Measurements from ENCODE around the gene PPFIA2. TPM values are rescaled to one million over a fixed set of nuclear protein-coding genes. Genes with fewer than 3 reads are reported as not detected.
"Not testable (repeated sequence)": the region's sequence is repeated elsewhere in the genome, so short reads cannot be mapped to it uniquely, and the experiment has no call there.

PPFIA2 gene
- total RNA-seq, 1 donor from 2014 or later = 0.57 TPM

GRCh38 chr12:81245907-81246570 lies 513.1 kb downstream of the PPFIA2 start:
- intact Hi-C loops (cut with DNase I) = no loop called here
- no peak for DNase-seq (ENCODE audit: low spot score)

DNA sequence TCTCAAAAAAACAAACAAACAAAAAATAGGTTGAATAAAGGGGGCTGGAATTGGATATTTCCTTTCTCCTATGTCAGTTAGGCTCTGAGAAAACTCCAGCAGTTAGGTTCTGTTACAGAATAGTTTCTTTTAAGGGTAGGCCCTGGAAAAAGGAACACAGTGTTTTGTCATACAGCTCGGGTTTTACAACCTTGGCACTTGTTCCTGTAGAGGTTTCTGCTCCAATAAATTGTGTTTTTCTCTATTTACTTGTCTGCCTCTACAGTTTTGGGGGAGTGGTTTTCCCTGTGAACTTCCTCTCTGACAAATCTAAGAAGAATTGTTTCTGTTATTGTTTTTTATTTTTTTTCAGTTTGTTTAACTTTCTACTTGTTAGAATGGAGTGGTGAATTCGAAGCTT lies 513.7 kb downstream of the PPFIA2 start:
- DNase-seq (ENCODE audit: low spot score) = no peak
- intact Hi-C loops (cut with DNase I) = no loop called here

- DNase-seq (ENCODE audit: low spot score) = no peak
Measured at GRCh38 chr12:81231574-81232368, 527.4 kb downstream of the PPFIA2 start.

DNA sequence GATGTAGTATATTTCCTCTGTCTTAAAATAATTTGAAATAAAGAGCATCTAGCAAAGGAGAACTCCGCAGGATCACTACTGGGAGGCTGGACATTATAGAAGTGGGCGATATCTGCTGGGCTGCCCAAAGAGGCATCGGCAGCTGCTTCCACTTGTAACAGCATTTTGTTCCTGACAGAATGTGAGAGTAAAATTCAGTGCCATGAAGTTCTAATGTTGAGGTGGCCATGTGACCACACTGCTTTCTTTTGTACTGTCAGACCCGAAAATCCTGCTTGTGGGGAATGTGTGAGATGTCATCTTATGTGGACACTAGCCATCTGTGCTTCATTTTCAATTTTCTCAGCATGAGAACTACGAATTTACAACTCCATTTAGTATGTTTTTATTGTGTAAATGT lies 529.4 kb downstream of the PPFIA2 start:
- intact Hi-C loops (cut with DNase I) = no loop called here
- DNase-seq (ENCODE audit: low spot score) = no peak

More at GRCh38 chr12:81231574-81232368, 527.4 kb downstream of the PPFIA2 start:
- intact Hi-C loops (cut with DNase I) = no loop called here

DNA sequence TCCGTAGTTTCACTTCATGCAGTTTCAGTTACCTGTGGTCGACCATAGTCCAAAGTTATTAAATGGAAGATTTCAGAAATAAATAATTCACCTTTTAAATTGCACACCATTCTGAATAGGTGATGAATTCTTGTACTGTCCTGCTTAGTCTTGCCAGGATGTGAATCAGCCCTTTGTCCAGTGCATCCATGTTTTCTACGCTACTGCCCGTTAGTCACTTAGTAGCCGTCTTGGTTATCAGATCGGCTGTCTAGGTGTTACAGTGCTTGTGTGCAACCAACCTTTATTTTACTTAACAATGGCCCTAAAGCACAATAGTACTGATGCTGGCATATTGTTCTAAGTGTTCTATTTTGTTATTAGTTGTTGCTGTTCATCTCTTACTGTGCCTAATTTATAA lies 534.5 kb downstream of the PPFIA2 start:
- DNase-seq (ENCODE audit: low spot score) = no peak
- intact Hi-C loops (cut with DNase I) = no loop called here

GRCh38 chr12:81222846-81223592 lies 536.1 kb downstream of the PPFIA2 start:
- DNase-seq (ENCODE audit: low spot score) = no peak
- intact Hi-C loops (cut with DNase I) = no loop called here

DNA sequence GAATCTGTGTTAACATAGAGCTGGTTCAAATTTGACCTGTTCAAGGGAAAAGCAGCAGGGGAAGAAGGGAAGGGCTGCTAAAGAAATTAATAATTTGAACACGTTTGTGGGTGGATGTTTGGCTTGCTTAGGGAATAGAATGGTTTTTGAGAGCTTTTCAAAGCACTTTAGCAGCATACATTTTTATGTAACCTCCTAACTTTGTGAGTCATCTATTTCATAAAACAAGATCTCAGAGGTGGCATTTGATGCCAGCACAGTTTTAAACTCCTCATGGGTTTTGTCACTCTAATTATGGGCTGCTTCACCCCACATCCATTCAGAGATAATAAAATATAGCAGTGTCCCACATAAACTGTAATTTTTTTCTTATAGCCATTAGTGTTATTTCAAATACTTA lies 537.5 kb downstream of the PPFIA2 start:
- DNase-seq (ENCODE audit: low spot score) = no peak
- intact Hi-C loops (cut with DNase I) = no loop called here

- intact Hi-C loops (cut with DNase I) = no loop called here
- no peak for DNase-seq (ENCODE audit: low spot score)
Measured at GRCh38 chr12:81216739-81217138, 542.4 kb downstream of the PPFIA2 start.

DNA sequence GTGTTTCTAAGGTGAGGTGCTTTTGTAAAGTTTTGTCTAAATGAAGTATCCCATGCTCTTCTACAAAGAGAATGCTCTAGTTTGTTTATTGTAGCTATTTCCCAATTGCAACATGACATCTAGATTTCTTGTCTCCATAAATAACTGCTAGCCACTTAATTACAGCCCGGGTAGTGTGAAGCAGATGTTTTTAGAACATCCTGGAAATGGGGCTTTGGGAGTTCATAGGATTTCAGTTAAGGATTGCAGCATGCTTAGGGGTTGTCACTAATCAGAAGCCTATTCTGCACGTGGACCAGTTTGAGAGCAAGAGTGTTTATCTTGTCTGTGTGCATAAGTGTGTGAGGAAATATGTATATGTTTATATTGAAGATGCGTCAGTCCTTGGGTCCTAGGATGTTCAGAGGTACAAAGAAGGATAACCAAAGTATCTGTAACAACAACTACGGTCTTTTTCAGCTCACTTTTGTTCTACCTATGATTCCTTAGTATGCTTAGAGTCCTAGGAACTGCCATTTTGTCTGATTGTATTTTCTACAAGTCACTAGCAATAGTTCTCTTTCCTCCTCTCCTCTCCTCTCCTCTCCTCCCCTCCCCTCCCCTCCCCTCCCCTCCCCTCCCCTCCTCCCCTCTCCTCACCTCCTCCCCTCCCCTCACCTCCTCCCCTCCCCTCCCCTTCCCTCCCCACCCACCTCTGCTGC lies 546.0 kb downstream of the PPFIA2 start:
- DNase-seq (ENCODE audit: low spot score) = no peak
- intact Hi-C loops (cut with DNase I) = no loop called here

DNA sequence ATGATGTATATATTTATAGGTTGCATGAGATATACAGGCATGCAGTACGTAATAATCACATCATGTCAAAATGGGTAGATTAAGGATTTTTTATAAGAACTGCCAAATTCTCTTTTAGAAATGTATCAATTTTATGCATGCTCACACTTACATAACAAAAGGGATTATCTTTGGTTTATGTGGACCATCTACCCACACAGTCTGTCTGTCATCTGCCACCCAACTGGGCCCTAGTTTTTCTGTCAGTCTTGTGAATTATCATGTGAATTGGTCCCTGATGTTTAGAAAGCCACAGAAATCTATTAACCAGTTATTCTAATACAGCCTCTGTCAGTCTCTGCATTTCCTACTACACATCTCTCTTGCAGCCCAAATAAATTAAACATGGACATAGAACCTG lies 547.8 kb downstream of the PPFIA2 start:
- no peak for DNase-seq (ENCODE audit: low spot score)
- intact Hi-C loops (cut with DNase I) = no loop called here

DNA sequence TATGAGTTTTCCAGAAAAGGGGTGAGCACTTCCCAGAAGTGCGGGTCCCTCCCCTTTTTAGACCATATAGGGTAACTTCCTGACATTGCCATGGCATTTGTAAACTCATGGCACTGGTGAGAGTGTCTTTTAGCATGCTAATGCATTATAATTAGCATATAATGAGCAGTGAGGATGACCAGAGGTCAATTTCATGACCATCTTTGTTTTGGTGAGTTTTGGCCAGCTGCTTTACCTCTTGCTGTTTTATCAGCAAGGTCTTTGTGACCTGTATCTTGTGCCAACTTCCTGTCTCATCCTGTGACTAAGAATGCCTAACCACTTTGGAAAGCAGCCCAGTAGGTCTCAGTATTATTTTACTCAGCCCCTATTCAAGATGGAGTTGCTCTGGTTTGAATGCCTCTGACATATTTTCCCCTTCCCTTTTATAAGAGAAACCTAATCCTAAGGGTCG lies 549.4 kb downstream of the PPFIA2 start:
- intact Hi-C loops (cut with DNase I); DNase-seq (ENCODE audit: low spot score): not testable (repeated sequence)

GRCh38 chr12:81209012-81209411 lies 550.1 kb downstream of the PPFIA2 start:
- intact Hi-C loops (cut with DNase I) = no loop called here

DNA sequence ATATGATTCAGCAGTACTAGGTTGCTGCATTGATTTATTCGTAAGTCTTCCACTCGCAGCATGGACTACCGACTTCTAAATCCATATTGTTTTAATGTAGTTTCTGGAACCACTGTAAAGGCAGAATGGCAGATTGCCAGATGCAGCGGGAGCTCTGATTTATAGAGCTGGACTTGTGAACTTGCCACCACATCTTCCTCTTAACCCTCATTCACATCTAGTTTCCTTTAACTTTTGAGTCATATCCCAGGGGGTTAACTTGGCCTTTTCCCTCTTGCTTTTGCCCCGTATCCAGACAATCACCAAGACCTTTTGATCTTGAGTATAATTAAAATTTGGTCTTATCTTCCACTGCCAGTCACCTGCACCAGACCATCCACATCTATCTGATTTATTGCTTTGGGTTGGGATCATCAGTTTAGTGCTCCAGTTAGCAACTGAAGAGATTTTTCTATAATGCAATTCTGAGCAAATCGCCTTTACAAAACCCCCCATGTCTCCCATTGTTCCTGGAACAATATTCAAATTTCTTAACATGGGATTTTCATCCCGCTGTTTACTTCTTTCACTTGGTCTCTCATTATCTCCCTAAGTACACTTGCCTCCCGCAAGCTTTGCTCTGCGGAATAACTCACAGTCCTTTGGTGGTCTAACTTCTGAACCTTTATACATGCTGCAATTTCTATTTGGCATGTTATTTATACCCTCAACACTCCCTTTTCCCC lies 550.8 kb downstream of the PPFIA2 start:
- no peak for DNase-seq (ENCODE audit: low spot score)
- intact Hi-C loops (cut with DNase I) = no loop called here

More at GRCh38 chr12:81209012-81209411, 550.1 kb downstream of the PPFIA2 start:
- no peak for DNase-seq (ENCODE audit: low spot score)
